Measurements from ENCODE around the gene CMSS1. TPM values are rescaled to one million over a fixed set of nuclear protein-coding genes. Genes with fewer than 3 reads are reported as not detected.

The CMSS1 gene
- total and polyA plus RNA-seq, 4 donors, result 3.8 to 19.5 (median 7.5) TPM

DNA sequence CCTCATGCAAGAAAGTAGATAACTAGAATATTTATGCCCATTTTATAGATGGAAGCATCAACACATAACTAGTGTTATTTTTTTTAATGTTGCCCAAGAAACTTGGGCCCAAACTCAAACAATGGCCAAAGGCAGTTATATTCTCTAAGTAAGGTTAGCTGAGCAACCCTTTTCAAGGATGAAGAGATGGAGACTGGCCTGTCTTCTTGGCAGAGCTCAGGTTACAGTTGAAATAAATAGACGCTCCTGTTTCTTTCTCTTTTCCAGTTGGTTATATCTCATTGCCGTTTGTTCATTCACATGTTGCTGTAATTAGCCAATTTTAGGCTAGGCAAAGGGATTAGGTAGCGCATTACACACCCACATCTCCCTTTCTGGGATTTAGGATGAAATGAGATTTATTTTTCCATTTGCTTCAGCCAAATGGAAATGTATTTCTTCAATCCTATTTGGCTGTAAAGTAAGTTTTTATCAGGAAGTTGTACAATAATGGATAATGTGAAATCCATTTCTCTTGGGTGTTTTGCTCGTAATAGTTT lies 93.2 kb downstream of the CMSS1 start:
- WGBS, result 95% methylated on average over 4 of the region's 4 CpGs
- TF ChIP-seq RXRA (IDR thresholded peaks at IDR 0.05) (no peak), JUND (IDR thresholded peaks at IDR 0.05) (no peak), HNF4A (conservative IDR thresholded peaks at IDR 0.05) (no peak), RAD21 (IDR thresholded peaks at IDR 0.05) (no peak), GABPA (IDR thresholded peaks at IDR 0.05 in 1 of 2, conservative IDR thresholded peaks at IDR 0.05 in 1 of 2) (no peak), NR2F2 (IDR thresholded peaks at IDR 0.05) (no peak), FOXA2 (IDR thresholded peaks at IDR 0.05) (no peak), EGR1 (IDR thresholded peaks at IDR 0.05; ENCODE audit: low read depth in 2 of 2) (no peak)
- TF ChIP-seq, protein P1, sequence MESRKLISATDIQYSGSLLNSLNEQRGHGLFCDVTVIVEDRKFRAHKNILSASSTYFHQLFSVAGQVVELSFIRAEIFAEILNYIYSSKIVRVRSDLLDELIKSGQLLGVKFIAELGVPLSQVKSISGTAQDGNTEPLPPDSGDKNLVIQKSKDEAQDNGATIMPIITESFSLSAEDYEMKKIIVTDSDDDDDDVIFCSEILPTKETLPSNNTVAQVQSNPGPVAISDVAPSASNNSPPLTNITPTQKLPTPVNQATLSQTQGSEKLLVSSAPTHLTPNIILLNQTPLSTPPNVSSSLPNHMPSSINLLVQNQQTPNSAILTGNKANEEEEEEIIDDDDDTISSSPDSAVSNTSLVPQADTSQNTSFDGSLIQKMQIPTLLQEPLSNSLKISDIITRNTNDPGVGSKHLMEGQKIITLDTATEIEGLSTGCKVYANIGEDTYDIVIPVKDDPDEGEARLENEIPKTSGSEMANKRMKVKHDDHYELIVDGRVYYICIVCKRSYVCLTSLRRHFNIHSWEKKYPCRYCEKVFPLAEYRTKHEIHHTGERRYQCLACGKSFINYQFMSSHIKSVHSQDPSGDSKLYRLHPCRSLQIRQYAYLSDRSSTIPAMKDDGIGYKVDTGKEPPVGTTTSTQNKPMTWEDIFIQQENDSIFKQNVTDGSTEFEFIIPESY (IDR thresholded peaks at IDR 0.05), result no peak
- TF ChIP-seq, protein P2, sequence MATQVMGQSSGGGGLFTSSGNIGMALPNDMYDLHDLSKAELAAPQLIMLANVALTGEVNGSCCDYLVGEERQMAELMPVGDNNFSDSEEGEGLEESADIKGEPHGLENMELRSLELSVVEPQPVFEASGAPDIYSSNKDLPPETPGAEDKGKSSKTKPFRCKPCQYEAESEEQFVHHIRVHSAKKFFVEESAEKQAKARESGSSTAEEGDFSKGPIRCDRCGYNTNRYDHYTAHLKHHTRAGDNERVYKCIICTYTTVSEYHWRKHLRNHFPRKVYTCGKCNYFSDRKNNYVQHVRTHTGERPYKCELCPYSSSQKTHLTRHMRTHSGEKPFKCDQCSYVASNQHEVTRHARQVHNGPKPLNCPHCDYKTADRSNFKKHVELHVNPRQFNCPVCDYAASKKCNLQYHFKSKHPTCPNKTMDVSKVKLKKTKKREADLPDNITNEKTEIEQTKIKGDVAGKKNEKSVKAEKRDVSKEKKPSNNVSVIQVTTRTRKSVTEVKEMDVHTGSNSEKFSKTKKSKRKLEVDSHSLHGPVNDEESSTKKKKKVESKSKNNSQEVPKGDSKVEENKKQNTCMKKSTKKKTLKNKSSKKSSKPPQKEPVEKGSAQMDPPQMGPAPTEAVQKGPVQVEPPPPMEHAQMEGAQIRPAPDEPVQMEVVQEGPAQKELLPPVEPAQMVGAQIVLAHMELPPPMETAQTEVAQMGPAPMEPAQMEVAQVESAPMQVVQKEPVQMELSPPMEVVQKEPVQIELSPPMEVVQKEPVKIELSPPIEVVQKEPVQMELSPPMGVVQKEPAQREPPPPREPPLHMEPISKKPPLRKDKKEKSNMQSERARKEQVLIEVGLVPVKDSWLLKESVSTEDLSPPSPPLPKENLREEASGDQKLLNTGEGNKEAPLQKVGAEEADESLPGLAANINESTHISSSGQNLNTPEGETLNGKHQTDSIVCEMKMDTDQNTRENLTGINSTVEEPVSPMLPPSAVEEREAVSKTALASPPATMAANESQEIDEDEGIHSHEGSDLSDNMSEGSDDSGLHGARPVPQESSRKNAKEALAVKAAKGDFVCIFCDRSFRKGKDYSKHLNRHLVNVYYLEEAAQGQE (IDR thresholded peaks at IDR 0.05), result no peak
- TF ChIP-seq, protein P3, sequence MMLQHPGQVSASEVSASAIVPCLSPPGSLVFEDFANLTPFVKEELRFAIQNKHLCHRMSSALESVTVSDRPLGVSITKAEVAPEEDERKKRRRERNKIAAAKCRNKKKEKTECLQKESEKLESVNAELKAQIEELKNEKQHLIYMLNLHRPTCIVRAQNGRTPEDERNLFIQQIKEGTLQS (IDR thresholded peaks at IDR 0.05), result no peak
- TF ChIP-seq, protein P4, sequence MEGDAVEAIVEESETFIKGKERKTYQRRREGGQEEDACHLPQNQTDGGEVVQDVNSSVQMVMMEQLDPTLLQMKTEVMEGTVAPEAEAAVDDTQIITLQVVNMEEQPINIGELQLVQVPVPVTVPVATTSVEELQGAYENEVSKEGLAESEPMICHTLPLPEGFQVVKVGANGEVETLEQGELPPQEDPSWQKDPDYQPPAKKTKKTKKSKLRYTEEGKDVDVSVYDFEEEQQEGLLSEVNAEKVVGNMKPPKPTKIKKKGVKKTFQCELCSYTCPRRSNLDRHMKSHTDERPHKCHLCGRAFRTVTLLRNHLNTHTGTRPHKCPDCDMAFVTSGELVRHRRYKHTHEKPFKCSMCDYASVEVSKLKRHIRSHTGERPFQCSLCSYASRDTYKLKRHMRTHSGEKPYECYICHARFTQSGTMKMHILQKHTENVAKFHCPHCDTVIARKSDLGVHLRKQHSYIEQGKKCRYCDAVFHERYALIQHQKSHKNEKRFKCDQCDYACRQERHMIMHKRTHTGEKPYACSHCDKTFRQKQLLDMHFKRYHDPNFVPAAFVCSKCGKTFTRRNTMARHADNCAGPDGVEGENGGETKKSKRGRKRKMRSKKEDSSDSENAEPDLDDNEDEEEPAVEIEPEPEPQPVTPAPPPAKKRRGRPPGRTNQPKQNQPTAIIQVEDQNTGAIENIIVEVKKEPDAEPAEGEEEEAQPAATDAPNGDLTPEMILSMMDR (IDR thresholded peaks at IDR 0.05; ENCODE audit: low read depth, low read length, missing input control), result no peak
- DNase-seq (ENCODE audit: low spot score), result no peak

DNA sequence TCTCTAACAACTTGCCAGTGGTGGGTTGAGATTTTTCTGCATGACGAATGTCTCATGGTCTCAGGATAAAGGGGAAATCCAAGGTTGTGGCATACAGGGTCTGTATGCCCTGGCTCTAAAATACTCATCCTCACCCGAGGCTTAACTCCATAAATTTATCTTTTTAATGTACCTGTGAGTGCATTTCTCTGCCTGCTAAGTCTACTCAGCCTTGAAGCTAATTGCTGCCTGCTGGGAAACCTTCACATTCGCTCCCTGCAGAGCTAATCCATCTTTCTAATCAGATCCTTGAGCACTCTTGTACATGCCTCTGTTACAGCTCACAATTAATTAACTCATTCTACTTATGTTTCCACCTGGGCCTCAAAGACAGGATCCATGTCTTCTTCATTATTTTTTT lies 93.8 kb downstream of the CMSS1 start:
- H3K27ac ChIP-seq (ENCODE audit: low read depth in 1 of 2, low read length in 2 of 2), result no peak overlapping the region
- WGBS, result 85% methylated on average over 3 of the region's 3 CpGs
- H3K27me3 ChIP-seq (ENCODE audit: control insufficient read depth in 4 of 4, insufficient read depth in 4 of 4, low read length in 3 of 4), result no peaks in the 10 kb centered on the region
- no peaks in the 10 kb centered on the region for H3K36me3 ChIP-seq (ENCODE audit: control insufficient read depth in 4 of 4, insufficient read depth in 3 of 4, low read depth in 1 of 4, low read length in 3 of 4)
- H3K9ac ChIP-seq (ENCODE audit: low read depth in 1 of 2, low read length in 2 of 2), result no peak overlapping the region
- no peaks in the 10 kb centered on the region for H3K9me3 ChIP-seq (ENCODE audit: control insufficient read depth in 4 of 4, low read length in 3 of 4)
- H3K4me1 ChIP-seq (ENCODE audit: control insufficient read depth in 4 of 4, insufficient read depth in 4 of 4, low read length in 3 of 4), result peaks cover 0 to 12% (median 1%) of the 10 kb centered on the region in 4 donors
- no peak for DNase-seq (ENCODE audit: low spot score)
- H3K4me3 ChIP-seq (ENCODE audit: low read depth in 1 of 3, low read length in 3 of 3), result no peak overlapping the region
- TF ChIP-seq FOXA1 (IDR thresholded peaks at IDR 0.05) (no peak), RAD21 (IDR thresholded peaks at IDR 0.05) (no peak), HNF4A (conservative IDR thresholded peaks at IDR 0.05) (no peak), HNF4G (IDR thresholded peaks at IDR 0.05) (no peak), GABPA (IDR thresholded peaks at IDR 0.05 in 1 of 2, conservative IDR thresholded peaks at IDR 0.05 in 1 of 2) (no peak), JUND (IDR thresholded peaks at IDR 0.05) (no peak), NR2F2 (IDR thresholded peaks at IDR 0.05) (no peak), SP1 (IDR thresholded peaks at IDR 0.05) (no peak), RXRA (IDR thresholded peaks at IDR 0.05) (no peak), FOXA2 (IDR thresholded peaks at IDR 0.05) (no peak), EGR1 (IDR thresholded peaks at IDR 0.05; ENCODE audit: low read depth in 2 of 2) (no peak), YY1 (IDR thresholded peaks at IDR 0.05) (no peak), TAF1 (conservative IDR thresholded peaks at IDR 0.05) (no peak)
- TF ChIP-seq, protein P4 (IDR thresholded peaks at IDR 0.05; ENCODE audit: low read depth, low read length, missing input control), result no peak
- TF ChIP-seq, protein P1 (IDR thresholded peaks at IDR 0.05), result no peak
- TF ChIP-seq, protein P3 (IDR thresholded peaks at IDR 0.05), result no peak
- TF ChIP-seq, protein P5, sequence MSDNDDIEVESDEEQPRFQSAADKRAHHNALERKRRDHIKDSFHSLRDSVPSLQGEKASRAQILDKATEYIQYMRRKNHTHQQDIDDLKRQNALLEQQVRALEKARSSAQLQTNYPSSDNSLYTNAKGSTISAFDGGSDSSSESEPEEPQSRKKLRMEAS (IDR thresholded peaks at IDR 0.05), result no peak

More for the DNA sequence above, 93.2 kb downstream of the CMSS1 start:
- Histone ChIP-seq H3K9ac (ENCODE audit: low read depth in 1 of 2, low read length in 2 of 2) (no peak overlapping the region), H3K36me3 (ENCODE audit: control insufficient read depth in 4 of 4, insufficient read depth in 3 of 4, low read depth in 1 of 4, low read length in 3 of 4) (no peaks in the 10 kb centered on the region), H3K4me3 (ENCODE audit: low read depth in 1 of 3, low read length in 3 of 3) (no peak overlapping the region), H3K4me1 (ENCODE audit: control insufficient read depth in 4 of 4, insufficient read depth in 4 of 4, low read length in 3 of 4) (peaks cover 0 to 8% (median 1%) of the 10 kb centered on the region in 4 donors), H3K27me3 (ENCODE audit: control insufficient read depth in 4 of 4, insufficient read depth in 4 of 4, low read length in 3 of 4) (no peaks in the 10 kb centered on the region), H3K27ac (ENCODE audit: low read depth in 1 of 2, low read length in 2 of 2) (no peak overlapping the region), H3K9me3 (ENCODE audit: control insufficient read depth in 4 of 4, low read length in 3 of 4) (no peaks in the 10 kb centered on the region)
